Neutrophil (primary cell): ENCODE results near the gene COL4A6.

Source experiments
- H3K27ac ChIP-seq: fragments of 200-600 bp; sonication (generic); 2 replicates; pipeline ENCODE4 v1.5.1; 2016; ENCODE audit warnings: mild to moderate bottlenecking, moderate library complexity
- H3K27me3 ChIP-seq: fragments of 200-600 bp; sonication (generic); 2 replicates; pipeline ENCODE4 v1.6.0; 2016; ENCODE audit warnings: mild to moderate bottlenecking
- H3K36me3 ChIP-seq: fragments of 200-600 bp; sonication (generic); 2 replicates; pipeline ENCODE4 v1.5.1; 2017
- H3K4me1 ChIP-seq, 2 experiments: fragments of 200-600 bp in 1 of 2; sonication (generic) in 1 of 2; 1 replicate in 1 of 2; 2 replicates in 1 of 2; pipeline versions ENCODE4 v1.5.1 to v1.6.1; 2013 to 2016; ENCODE audit warnings: low read depth in 1 of 2, low read length in 1 of 2, mild to moderate bottlenecking in 1 of 2, moderate library complexity in 1 of 2; ENCODE audit not compliant: control insufficient read depth in 1 of 2, insufficient read depth in 1 of 2
- H3K4me3 ChIP-seq, 2 experiments: fragments of 200-600 bp in 1 of 2; sonication (generic) in 1 of 2; 1 replicate in 1 of 2; 2 replicates in 1 of 2; pipeline ENCODE4 v1.5.1; 2013 to 2016; ENCODE audit warnings: low read depth in 1 of 2, low read length in 1 of 2, mild to moderate bottlenecking in 1 of 2, moderate library complexity in 1 of 2
- H3K9me3 ChIP-seq: fragments of 200-600 bp; sonication (generic); 2 replicates; pipeline ENCODE4 v1.5.1; 2016
- TF ChIP-seq, protein P1 (sequence below): fragments of 200-600 bp; sonication (generic); IDR thresholded peaks from 2 replicates; pipeline ENCODE4 v1.5.1; 2016; ENCODE audit warnings: antibody characterized with exemption

Gene COL4A6

DNA sequence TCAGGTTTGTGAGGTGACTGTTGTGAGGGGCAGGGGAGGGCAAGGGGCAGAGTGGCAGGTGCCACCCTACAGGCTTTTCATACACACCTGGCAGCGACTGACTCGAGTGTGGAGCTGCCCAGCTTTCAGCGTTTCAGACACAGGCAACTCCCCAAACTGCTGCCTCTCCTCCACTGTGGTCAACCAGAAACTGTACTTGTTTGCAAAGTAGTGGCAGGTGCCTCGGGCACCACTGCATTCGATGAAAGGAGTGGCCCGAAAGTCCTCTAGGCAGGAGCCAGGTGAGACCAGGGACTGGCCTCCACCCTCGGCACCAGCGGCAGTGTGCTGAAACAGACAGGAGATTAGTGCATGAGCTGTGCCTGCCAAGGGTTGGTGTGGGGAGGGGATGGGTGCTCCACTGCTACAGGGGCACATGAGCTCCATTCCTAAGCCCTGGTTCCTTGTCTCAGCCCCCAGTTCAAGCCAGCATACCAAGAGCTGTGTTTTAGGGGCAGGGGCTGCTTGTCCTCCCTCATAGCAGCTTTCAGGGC lies 281.2 kb downstream of the COL4A6 start:
- Histone ChIP-seq H3K9me3 (no peaks in the 10 kb centered on the region), H3K4me3 (no peak overlapping the region), H3K4me1 (no peaks in the 10 kb centered on the region), H3K27me3 (no peaks in the 10 kb centered on the region), H3K27ac (no peak overlapping the region), H3K36me3 (peaks cover 10% of the 10 kb centered on the region)
- TF ChIP-seq, protein P1, sequence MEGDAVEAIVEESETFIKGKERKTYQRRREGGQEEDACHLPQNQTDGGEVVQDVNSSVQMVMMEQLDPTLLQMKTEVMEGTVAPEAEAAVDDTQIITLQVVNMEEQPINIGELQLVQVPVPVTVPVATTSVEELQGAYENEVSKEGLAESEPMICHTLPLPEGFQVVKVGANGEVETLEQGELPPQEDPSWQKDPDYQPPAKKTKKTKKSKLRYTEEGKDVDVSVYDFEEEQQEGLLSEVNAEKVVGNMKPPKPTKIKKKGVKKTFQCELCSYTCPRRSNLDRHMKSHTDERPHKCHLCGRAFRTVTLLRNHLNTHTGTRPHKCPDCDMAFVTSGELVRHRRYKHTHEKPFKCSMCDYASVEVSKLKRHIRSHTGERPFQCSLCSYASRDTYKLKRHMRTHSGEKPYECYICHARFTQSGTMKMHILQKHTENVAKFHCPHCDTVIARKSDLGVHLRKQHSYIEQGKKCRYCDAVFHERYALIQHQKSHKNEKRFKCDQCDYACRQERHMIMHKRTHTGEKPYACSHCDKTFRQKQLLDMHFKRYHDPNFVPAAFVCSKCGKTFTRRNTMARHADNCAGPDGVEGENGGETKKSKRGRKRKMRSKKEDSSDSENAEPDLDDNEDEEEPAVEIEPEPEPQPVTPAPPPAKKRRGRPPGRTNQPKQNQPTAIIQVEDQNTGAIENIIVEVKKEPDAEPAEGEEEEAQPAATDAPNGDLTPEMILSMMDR, result no peak

DNA sequence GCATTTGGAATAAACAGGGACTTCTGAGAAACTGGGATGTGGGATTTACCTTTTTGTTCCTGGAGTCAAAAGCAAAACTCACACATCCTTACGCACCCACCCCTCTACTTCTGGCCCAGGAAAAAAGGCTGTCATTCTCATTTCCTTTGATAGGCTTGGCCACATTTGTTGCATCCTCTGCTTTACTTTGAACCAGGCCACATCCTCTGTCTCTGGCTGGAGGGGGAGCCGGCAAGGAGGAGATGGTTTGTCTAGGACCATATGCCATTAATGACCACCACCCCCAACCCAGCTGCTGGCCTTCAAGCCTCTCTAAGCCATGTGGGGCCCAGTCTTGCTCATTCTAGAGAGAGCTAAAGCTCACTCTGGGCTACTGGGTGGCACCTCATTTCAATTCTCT lies 282.1 kb downstream of the COL4A6 start:
- H3K27me3 ChIP-seq, result no peaks in the 10 kb centered on the region
- H3K9me3 ChIP-seq, result no peaks in the 10 kb centered on the region
- TF ChIP-seq, protein P1, result no peak
- no peaks in the 10 kb centered on the region for H3K4me1 ChIP-seq
- H3K4me3 ChIP-seq, result no peak overlapping the region
- peaks cover 10% of the 10 kb centered on the region for H3K36me3 ChIP-seq
- no peak overlapping the region for H3K27ac ChIP-seq

DNA sequence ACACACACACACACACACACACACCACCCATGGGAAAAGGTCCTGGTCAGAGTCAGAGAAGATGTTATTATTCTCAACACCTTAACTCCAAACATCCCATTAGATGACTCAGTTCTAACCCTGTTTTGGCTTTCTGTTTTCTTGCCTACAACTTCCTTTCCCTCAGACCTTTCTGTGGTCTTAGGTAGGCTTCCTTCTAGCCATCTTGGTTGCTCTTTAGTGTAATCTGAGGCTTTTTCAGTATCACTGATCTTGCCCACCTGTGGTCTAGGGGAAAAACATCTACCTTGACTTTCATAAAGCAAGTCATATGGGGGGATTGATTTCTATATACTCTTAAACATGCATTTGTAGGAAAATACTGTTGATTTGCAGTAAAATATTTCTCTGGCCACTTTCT lies 289.7 kb downstream of the COL4A6 start:
- Histone ChIP-seq H3K27me3 (no peaks in the 10 kb centered on the region), H3K36me3 (peaks cover 35% of the 10 kb centered on the region), H3K4me3 (no peak overlapping the region), H3K27ac (no peak overlapping the region), H3K4me1 (no peaks in the 10 kb centered on the region), H3K9me3 (no peaks in the 10 kb centered on the region)
- TF ChIP-seq, protein P1, result no peak

DNA sequence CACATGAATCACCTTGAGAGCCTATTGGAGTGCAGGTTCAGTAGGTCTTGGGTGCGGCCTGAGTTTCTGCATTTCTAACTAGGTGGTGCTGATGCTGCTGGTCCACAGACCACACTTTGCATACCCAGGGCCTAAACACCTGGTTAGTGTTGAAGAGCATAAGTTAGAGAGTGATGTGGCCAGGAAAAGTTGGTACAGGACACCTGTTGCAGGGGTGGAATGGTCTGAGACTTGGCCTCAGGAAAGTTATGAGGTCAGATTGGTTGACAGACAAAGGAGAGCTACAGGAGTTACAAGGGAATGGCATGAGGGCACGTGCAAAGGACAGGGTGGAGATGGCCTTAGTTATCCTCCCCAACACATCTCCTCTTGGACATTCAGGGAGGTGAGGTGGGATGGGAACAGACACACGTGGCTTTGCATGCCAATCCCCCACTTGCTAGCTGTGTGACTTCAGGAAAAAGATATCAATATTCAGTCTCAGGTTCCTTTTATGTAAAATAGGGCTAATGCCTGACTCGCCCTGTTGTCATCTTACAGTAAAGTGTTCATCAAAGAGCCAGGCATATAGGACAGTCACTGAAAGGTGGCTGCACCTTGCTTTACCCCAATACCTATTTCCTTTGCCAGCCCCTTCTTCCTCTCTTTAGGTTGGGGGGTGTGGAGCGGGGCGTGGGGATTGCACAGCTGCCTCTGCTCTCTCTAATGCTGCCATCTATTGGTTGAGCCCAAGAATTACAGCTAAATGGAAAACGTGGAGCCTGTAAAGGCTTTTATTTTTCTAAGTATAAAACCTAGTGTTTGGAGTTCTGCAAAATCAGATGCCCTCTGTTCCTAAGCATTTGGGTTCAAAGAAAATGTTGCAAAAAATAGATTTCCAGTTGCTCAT lies 299.2 kb downstream of the COL4A6 start:
- no peaks in the 10 kb centered on the region for H3K27me3 ChIP-seq
- H3K36me3 ChIP-seq, result peaks cover 42% of the 10 kb centered on the region
- TF ChIP-seq, protein P1, result no peak
- H3K4me3 ChIP-seq, result no peak overlapping the region
- no peaks in the 10 kb centered on the region for H3K9me3 ChIP-seq
- H3K27ac ChIP-seq, result no peak overlapping the region
- H3K4me1 ChIP-seq, result no peaks in the 10 kb centered on the region

DNA sequence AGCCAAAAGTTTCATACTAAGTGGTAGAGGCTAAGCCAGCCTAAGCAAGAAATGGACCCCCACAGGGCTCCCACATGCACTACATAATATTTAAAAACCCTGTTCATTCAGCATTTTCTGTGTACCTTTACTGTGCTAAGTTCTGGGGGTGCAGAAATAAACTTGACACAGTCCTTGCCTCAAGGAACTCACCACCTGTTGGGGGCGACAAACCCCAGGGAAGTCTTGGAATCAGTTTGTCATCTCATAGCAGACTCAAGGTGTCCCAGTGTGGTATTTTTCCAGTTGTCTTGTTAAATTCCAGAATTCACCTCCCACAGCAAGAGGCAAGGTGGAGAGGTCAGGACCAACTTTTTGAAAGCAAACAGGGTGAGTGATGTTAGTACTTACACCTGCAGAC lies 303.5 kb downstream of the COL4A6 start:
- Histone ChIP-seq H3K4me3 (no peak overlapping the region), H3K9me3 (no peaks in the 10 kb centered on the region), H3K27me3 (no peaks in the 10 kb centered on the region)

More for the DNA sequence above, 303.5 kb downstream of the COL4A6 start:
- Histone ChIP-seq H3K4me1 (no peaks in the 10 kb centered on the region), H3K36me3 (peaks cover 47% of the 10 kb centered on the region), H3K27ac (no peak overlapping the region)
- TF ChIP-seq, protein P1, result no peak
